ENCODE measurements around the gene SEPTIN8.

SEPTIN8 gene

GRCh38 chr5:132785365-132785764 is 8.3 kb upstream of the SEPTIN8 start:
- DNase-seq (ENCODE audit: low read depth in 2 of 3, low spot score in 2 of 3) = no peak

- no peak for DNase-seq (ENCODE audit: low read depth in 2 of 3, low spot score in 2 of 3)
These were observed 5.1 kb upstream of the SEPTIN8 start for GRCh38 chr5:132782101-132782500.

DNA sequence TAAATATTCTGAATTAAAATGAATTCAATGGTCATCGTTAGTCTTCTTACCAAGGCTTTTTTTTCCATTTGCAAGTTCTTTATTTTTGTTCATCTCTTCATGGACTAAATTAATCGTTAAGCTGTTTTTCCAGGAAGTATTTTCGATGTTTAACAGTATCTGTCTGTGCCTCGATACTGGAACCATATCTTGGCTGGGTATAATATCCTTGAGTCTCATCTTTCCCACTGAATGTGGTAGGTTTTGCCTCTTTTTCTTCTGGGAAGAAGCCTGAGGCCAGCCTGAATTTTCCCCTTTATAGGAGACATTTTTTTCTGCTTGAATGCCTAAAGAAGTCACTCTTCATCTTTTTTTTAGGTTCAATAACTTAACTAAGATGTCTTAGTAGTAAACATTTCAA is 4.0 kb upstream of the SEPTIN8 start:
- no peak for DNase-seq (ENCODE audit: low read depth in 2 of 3, low spot score in 2 of 3)

- no peak for DNase-seq (ENCODE audit: low read depth in 2 of 3, low spot score in 2 of 3)
These were observed 3.5 kb upstream of the SEPTIN8 start for GRCh38 chr5:132780577-132780976.

DNA sequence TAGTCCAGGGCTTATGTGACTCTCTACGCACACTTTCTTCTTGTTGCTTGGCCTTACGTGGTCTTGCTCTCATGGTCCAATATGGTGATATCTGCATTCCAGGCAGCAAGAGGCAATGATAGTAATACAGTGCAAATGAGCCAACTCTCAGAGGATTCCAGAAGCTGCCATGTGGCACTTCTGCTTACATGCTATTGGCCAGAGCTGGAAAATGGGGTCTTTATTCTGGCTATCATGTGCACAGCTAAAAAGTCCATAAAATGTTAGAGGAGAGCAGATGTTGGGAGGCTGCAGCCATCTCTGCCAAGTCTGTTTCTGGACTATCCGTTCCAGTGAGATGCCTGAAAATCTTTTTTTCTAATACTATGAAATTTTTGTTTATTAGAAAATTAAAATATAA is 2.9 kb upstream of the SEPTIN8 start:
- no peak for DNase-seq (ENCODE audit: low read depth in 2 of 3, low spot score in 2 of 3)

GRCh38 chr5:132778856-132779255 is 1.8 kb upstream of the SEPTIN8 start:
- DNase-seq (ENCODE audit: low read depth in 2 of 3, low spot score in 2 of 3) = no peak

DNA sequence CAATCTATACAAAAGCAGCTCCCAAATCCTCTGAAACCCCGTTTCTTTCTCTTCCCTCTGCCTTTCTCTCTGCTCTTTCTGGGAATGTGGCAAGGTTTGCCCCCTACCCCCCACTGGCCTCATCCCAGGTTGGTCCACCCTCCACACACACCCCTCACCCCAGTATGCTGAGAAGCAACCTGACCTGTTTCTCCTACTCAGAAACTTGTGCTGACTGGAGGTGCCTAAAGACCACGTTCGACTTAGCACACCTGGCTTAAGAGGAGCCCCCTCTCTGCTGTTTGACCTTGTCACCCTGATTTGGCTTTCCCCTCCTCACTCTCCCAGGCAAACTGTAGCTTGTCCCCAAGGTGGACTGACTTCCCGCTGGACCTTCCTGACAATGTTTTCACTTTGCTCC is 1.1 kb upstream of the SEPTIN8 start:
- no peak for DNase-seq (ENCODE audit: low read depth in 2 of 3, low spot score in 2 of 3)

- no peak for DNase-seq (ENCODE audit: low read depth in 2 of 3, low spot score in 2 of 3)
These were observed 166 bp downstream of the SEPTIN8 start for GRCh38 chr5:132776938-132777208.

DNA sequence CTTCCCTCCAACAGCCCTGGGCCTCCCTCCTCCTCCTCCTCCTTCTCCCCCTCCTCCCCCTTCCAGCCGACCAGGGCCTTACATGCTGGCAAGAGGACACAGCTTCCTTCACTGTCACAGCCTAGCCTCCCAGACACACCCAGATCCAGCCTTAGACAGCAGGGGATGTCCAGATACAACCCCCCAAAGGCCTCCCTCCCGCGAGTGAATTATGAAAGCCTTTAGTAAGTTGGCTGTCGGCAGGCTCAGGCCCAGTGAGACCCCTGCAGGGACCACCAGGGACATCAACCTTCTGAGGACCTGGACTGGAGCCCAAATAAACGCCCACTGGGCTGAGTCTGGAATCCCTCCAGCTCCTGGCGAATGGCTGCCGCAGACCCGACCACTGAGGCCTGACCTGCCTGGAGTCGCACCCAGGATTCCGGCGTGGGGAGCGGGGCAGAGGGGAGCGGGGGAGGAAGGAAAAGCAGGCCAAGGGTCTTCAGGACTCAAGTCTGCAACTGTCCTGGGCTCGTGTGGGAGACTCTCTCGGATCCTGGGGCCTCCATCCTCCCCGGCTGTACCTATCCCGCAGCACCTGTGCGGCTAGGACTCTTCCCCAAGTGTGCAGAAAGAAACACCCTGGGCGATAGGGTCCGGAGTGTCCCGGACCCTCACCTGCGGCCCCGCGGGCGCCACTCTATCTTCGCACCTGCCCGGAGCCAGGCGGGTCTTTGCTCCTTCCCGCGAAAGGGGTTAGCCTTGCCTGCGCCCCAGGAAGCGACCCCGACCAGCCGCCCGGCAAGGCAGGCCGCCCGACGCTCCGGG is 705 bp downstream of the SEPTIN8 start:
- DNase-seq (ENCODE audit: low read depth in 2 of 3, low spot score in 2 of 3) = no peak

- DNase-seq (ENCODE audit: low read depth in 2 of 3, low spot score in 2 of 3) = no peak
These were observed 1.5 kb downstream of the SEPTIN8 start for GRCh38 chr5:132775476-132775961.

- no peak for DNase-seq (ENCODE audit: low read depth in 2 of 3, low spot score in 2 of 3)
These were observed 2.1 kb downstream of the SEPTIN8 start for GRCh38 chr5:132774896-132775295.

- no peak for DNase-seq (ENCODE audit: low read depth in 2 of 3, low spot score in 2 of 3)
These were observed 2.6 kb downstream of the SEPTIN8 start for GRCh38 chr5:132774406-132774805.

DNA sequence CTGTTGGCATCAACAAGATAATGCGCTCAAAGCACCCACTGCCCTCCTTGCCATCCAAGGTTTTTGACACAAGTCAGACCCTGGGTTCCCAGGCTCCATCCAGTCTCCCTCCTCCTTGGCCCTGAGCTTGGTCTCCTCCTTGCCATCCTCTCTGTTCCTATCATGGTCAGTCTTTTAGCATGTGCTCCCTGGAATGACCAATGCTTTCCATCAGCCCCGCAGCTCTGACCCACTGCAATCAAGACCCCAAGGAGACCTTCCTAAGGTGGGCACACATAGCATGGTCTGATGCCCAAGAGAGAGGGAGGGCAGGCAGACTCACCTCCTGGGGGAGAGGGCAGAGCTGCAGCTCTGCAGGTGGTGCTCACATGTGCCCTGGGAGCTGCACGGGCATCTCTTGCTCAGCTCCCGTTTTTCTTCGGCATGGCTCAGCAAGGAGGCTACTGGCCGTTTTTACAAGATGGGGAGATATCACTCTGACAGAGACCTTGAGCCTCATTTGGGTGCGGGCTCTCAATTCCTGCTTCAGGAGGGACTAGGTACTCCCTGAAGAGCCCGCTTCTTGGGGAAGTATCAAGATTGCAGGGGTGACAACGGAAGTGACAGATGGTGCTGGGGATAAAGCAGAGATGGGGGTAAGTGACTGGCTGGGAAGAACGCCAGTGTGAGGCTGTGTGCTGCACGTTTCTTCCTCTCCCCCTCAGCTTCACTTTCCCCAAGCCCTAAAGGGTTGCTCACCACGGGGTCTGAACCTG is 3.3 kb downstream of the SEPTIN8 start:
- no peak for DNase-seq (ENCODE audit: low read depth in 2 of 3, low spot score in 2 of 3)

DNA sequence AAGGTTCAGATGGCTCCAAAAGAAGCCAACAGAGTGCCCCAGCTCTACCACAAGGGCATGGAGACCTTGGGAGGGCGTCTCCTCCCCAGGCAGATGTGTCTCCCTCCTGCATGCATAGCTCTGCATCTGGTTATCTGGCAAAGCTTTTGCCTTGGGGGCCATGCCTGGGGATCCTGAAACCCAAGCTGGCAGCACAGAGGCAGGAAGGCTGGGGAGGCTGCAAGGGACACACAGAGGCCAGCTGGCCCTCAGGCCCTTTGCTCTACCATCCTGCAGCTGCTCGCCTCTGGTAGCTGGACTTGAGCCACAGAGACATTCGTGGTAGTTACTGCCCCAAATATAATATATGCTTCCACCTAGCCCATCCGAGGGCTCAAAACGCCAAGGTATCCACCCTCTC is 3.9 kb downstream of the SEPTIN8 start:
- no peak for DNase-seq (ENCODE audit: low read depth in 2 of 3, low spot score in 2 of 3)

- no peak for DNase-seq (ENCODE audit: low read depth in 2 of 3, low spot score in 2 of 3)
These were observed 4.6 kb downstream of the SEPTIN8 start for GRCh38 chr5:132772291-132773070.

DNA sequence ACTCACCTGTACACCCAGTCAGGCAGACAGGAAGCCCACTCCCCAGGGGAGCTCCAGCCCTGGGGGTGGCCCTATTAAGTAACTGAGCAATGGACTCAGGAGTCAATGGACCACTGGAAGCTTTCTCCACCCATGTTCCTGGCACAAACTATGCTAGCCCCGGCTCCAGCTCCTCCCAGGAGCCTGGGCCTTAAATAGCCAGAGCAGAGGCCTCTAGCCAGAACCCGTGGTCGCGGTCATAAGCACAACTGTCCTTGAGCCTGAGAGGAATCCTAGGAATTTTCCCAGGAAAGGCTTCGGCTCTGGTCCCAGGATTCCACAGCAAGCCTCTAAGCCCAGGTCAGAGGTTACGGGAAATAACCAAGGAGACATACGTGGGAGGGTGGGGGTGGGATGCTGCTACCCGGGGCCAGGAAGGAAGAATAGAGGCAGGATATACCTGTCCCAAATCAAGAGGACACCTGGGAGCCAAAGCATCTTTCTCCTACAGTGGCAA is 5.5 kb downstream of the SEPTIN8 start:
- DNase-seq (ENCODE audit: low read depth in 2 of 3, low spot score in 2 of 3) = no peak

- DNase-seq (ENCODE audit: low read depth in 2 of 3, low spot score in 2 of 3) = no peak
These were observed 6.4 kb downstream of the SEPTIN8 start for GRCh38 chr5:132770476-132771159.

GRCh38 chr5:132768485-132768868 is 8.6 kb downstream of the SEPTIN8 start:
- DNase-seq (ENCODE audit: low read depth in 2 of 3, low spot score in 2 of 3) = no peak

DNA sequence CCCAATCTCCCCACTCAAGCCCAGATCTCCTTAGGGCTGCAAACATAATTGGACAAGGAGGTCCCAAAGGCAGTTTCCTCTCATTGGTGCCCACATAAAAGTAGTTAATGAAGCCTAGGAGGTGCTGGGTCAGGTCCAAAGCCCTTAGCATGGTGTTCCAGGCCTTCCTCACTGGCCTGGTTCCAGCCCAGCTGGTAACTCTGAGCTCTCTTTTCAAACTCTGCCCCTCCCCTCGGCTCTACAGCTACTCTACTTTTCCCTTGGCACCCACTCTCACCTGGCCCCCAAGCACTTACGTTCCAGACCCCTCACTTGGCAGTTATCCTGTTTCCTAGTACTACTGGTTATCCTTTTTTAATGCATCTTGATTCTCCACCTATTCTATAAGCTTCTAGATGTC is 9.9 kb downstream of the SEPTIN8 start:
- no peak for DNase-seq (ENCODE audit: low read depth in 2 of 3, low spot score in 2 of 3)

DNA sequence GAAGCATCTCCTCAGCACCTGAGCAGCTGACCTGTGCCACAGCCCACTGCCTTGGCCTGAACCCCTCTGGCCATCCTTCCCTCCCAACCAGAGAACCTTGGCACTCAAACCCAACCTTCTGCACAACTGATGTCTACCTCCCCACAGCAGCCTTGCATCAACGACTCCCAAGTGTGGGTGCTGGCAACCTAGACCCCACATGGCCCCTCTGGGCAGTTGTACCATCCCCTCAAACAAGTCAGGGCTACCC is 10.3 kb downstream of the SEPTIN8 start:
- DNase-seq (ENCODE audit: low read depth in 2 of 3, low spot score in 2 of 3) = no peak

DNA sequence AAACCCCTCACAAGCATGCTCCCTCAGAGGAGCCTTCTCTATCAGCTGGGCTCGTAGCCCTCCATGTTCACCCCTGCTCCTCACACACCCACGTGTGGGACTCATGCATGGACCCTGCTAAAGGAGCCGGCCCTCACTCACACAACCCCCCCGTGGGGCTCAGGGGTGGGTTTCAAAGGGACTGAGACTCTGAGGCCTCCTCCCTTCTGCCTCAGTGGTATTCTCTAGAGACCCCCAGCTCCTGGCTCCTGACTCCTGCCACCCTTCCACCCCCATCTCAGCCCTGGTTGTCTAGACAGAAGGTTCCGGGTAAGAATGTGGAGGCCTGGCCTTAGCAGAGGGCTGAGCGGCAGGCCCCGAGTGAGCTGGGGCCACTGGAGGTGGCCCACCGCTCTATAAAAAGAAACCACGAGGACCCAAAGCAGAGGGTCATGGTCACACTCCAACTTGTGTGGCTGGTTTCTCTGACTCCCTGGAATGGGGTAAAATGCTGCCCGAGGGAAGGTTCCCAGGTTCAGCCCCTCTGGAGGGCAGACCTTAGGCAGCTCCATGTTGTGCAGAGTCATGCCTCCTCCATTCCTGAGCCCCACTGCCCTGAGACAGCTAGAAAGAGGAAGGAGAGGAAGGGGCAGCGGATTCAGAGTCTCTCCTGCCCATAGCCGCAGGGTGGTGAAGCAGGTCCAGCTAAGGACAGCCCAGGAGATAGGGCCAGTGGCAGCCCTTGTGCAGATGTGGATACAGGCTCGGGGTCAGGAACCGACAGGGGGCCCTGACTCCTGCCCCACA is 10.8 kb downstream of the SEPTIN8 start:
- no peak for DNase-seq (ENCODE audit: low read depth in 2 of 3, low spot score in 2 of 3)
